Endometrium (tissue), 2 donors: ENCODE results near the gene ASTN2.

Experiments
- FAIRE-seq: peaks from 2 replicates; lab custom pipeline; 2012; peaks lifted over from hg19 to GRCh38; lab: Jason Lieb, UNC
- donor health status: control.
- donor health status: control.

ASTN2 gene

GRCh38 chr9:116520218-116520617, 894.6 kb downstream of the ASTN2 start:
- no peak for FAIRE-seq

GRCh38 chr9:116516456-116516855, 898.4 kb downstream of the ASTN2 start:
- FAIRE-seq, result no peak

GRCh38 chr9:116515541-116515940, 899.3 kb downstream of the ASTN2 start:
- FAIRE-seq, result no peak

GRCh38 chr9:116506685-116507084, 908.2 kb downstream of the ASTN2 start:
- FAIRE-seq, result no peak

GRCh38 chr9:116504893-116505480, 909.9 kb downstream of the ASTN2 start:
- no peak for FAIRE-seq

GRCh38 chr9:116504081-116504480, 910.8 kb downstream of the ASTN2 start:
- no peak for FAIRE-seq

GRCh38 chr9:116502746-116503145, 912.1 kb downstream of the ASTN2 start:
- no peak for FAIRE-seq

- FAIRE-seq, result no peak
Measured at GRCh38 chr9:116501871-116502270, 913.0 kb downstream of the ASTN2 start.

- FAIRE-seq, result no peak
Measured at GRCh38 chr9:116499986-116500871, 914.6 kb downstream of the ASTN2 start.

GRCh38 chr9:116499434-116499833, 915.4 kb downstream of the ASTN2 start:
- FAIRE-seq, result no peak

GRCh38 chr9:116497095-116497890, 917.6 kb downstream of the ASTN2 start:
- no peak for FAIRE-seq

- FAIRE-seq, result no peak
Measured at GRCh38 chr9:116496167-116496566, 918.7 kb downstream of the ASTN2 start.

GRCh38 chr9:116495725-116496124, 919.1 kb downstream of the ASTN2 start:
- FAIRE-seq, result no peak

GRCh38 chr9:116494815-116495634, 919.8 kb downstream of the ASTN2 start:
- FAIRE-seq, result no peak

- no peak for FAIRE-seq
Measured at GRCh38 chr9:116493183-116493860, 921.5 kb downstream of the ASTN2 start.

- FAIRE-seq, result no peak
Measured at GRCh38 chr9:116491659-116492058, 923.2 kb downstream of the ASTN2 start.

GRCh38 chr9:116491219-116491618, 923.6 kb downstream of the ASTN2 start:
- FAIRE-seq, result no peak

- FAIRE-seq, result no peak
Measured at GRCh38 chr9:116490321-116490720, 924.5 kb downstream of the ASTN2 start.

GRCh38 chr9:116488373-116488772, 926.5 kb downstream of the ASTN2 start:
- FAIRE-seq, result no peak

- FAIRE-seq, result no peak
Measured at GRCh38 chr9:116484492-116485061, 930.3 kb downstream of the ASTN2 start.
